ENCODE measurements around the gene SLC26A5. TPM values are rescaled to one million over a fixed set of nuclear protein-coding genes. Genes with fewer than 3 reads are reported as not detected.

Gene SLC26A5
- total and polyA plus RNA-seq, 2 donors (not counting 3 experiments of a cell fraction or from before 2014, with no cell fraction given), result not detected

DNA sequence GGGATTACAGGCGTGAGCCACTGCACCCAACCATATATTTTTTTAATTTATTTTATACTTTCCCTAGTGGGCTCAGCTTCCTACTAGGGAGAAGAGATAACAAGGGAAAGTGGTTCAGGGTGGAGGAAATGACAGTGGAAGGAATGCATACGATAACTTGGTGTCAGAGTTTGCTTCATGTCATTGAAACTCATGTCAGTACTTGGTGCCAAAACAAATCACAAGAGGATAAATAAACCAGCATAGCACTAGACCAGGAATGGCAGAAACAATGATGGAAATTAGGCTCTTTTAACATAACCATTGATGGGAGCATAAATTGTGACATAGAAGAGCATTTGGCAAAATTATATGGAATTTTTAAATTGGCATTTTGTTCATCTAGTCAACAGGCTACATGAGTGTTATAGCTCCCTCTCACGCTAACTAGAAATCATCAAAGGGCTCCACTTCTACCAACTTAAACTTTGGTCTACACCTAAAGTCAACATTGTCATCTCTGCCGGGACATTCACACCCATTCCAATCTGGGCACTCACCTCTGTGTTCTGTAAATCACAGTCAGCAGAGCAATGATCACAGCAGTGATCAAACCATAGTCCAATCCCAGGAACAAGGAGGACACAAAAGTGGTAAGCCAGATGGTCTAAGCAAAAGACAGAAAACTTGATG is 57.4 kb downstream of the SLC26A5 start:
- BruUV-seq (replicated peaks), result no TSS peak
- Histone ChIP-seq H3K36me3 (ENCODE audit: control insufficient read depth in 2 of 2, extremely low read depth in 1 of 2, insufficient read depth in 2 of 2, low read length in 2 of 2) (no peaks in the 10 kb centered on the region), H3K9me3 (replicated peaks; ENCODE audit: control insufficient read depth, insufficient read depth, low read length) (no peaks in the 10 kb centered on the region), H3K4me1 (ENCODE audit: control insufficient read depth, extremely low read depth, insufficient read depth, low read length) (no peaks in the 10 kb centered on the region), H2AFZ (ENCODE audit: low read depth, low read length) (no peak overlapping the region), H3K9me1 (replicated peaks; ENCODE audit: control insufficient read depth, extremely low read depth, insufficient read depth, low read length) (no peaks in the 10 kb centered on the region), H3K27ac (ENCODE audit: insufficient read depth, low read depth, low read length) (no peak overlapping the region), H3K27me3 (ENCODE audit: control insufficient read depth in 2 of 2, insufficient read depth in 2 of 2, low read length in 2 of 2) (no peaks in the 10 kb centered on the region), H4K20me1 (replicated peaks; ENCODE audit: control insufficient read depth, extremely low read depth, insufficient read depth, low read length) (no peaks in the 10 kb centered on the region), H3K9ac (replicated peaks; ENCODE audit: extremely low read depth, insufficient read depth, low read length) (no peak overlapping the region), H3K4me2 (ENCODE audit: insufficient read depth, low read length) (no peak overlapping the region), H3K79me2 (ENCODE audit: control insufficient read depth, insufficient read depth, low read length) (no peaks in the 10 kb centered on the region), H3K4me3 (replicated peaks in 1 of 3; ENCODE audit: insufficient read depth in 1 of 3, low read depth in 1 of 3, low read length in 3 of 3) (no peak overlapping the region)
- POLR2A ChIA-PET, result no interaction called here
- no peak for TF ChIP-seq GATA2 (IDR thresholded peaks at IDR 0.05; ENCODE audit: insufficient read depth, insufficient read length, low read depth, low read length)
- TF ChIP-seq EZH2 (IDR thresholded peaks at IDR 0.05; ENCODE audit: borderline replicate concordance, low read depth, low read length, severe bottlenecking), result no peak
- TF ChIP-seq FOS (IDR thresholded peaks at IDR 0.05; ENCODE audit: borderline replicate concordance, insufficient read depth, low read length), result no peak
- TF ChIP-seq, protein P1, sequence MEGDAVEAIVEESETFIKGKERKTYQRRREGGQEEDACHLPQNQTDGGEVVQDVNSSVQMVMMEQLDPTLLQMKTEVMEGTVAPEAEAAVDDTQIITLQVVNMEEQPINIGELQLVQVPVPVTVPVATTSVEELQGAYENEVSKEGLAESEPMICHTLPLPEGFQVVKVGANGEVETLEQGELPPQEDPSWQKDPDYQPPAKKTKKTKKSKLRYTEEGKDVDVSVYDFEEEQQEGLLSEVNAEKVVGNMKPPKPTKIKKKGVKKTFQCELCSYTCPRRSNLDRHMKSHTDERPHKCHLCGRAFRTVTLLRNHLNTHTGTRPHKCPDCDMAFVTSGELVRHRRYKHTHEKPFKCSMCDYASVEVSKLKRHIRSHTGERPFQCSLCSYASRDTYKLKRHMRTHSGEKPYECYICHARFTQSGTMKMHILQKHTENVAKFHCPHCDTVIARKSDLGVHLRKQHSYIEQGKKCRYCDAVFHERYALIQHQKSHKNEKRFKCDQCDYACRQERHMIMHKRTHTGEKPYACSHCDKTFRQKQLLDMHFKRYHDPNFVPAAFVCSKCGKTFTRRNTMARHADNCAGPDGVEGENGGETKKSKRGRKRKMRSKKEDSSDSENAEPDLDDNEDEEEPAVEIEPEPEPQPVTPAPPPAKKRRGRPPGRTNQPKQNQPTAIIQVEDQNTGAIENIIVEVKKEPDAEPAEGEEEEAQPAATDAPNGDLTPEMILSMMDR (IDR thresholded peaks at IDR 0.05; ENCODE audit: extremely low read depth in 1 of 2, insufficient read depth in 1 of 2, low read depth in 1 of 2, low read length in 2 of 2), result no peak
- no peak for TF ChIP-seq POLR2A (IDR thresholded peaks at IDR 0.05; ENCODE audit: low read depth, low read length)
- no peak for TF ChIP-seq JUN (IDR thresholded peaks at IDR 0.05; ENCODE audit: borderline replicate concordance, insufficient read depth, insufficient read length, low read depth)
- TF ChIP-seq POLR2AphosphoS5 (IDR thresholded peaks at IDR 0.05; ENCODE audit: insufficient read depth, low read depth, low read length), result no peak
- TF ChIP-seq MYC (IDR thresholded peaks at IDR 0.05; ENCODE audit: low read depth, low read length), result no peak
- TF ChIP-seq, protein P2, sequence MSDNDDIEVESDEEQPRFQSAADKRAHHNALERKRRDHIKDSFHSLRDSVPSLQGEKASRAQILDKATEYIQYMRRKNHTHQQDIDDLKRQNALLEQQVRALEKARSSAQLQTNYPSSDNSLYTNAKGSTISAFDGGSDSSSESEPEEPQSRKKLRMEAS (IDR thresholded peaks at IDR 0.05; ENCODE audit: insufficient read depth, insufficient read length), result no peak
- DNase-seq (ENCODE audit: low read depth, low spot score) (no peak), FAIRE-seq (no peak)
- CTCF ChIA-PET, result no interaction called here
- intact Hi-C loops (cut with micrococcal nuclease) (no loop called here), dilution Hi-C loops (cut with MboI; ENCODE audit: extremely low pct_ligation_motif_present, low sequenced_read_pairs) (no loop called here)
